HL-60/S4 treated with retinoic acid at 250 ng/mL for 4 days and 3 days (cell line): ENCODE measurements around the gene IL18R1.

ENCODE experiments used
- in situ Hi-C: fragments of 300-500 bp; cut with MboI; formaldehyde crosslinking; loops from 2 replicates; pipeline ENCODE4 v1.7.0; 2022; ENCODE audit warnings: low sequenced_read_pairs

Gene IL18R1

DNA sequence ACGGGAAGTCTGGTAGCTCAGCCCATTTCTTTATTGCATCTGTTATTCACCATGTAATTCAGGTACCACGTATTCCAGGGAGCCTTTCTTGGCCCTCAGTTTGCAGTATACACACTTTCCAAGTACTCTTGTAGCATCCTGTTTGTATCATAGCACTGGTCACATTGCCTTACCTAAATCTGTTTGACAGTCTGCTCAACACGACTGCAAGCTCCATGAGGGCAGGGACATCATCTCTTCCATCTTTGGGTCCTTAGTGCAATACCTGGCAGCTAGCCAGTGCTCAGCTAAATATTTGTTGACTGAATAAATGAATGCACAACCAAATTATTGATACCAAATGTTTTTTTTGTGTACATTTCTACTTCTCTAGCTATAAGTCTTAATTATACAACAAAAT, 11.2 kb upstream of the IL18R1 start:
- in situ Hi-C loops: no loop called here

DNA sequence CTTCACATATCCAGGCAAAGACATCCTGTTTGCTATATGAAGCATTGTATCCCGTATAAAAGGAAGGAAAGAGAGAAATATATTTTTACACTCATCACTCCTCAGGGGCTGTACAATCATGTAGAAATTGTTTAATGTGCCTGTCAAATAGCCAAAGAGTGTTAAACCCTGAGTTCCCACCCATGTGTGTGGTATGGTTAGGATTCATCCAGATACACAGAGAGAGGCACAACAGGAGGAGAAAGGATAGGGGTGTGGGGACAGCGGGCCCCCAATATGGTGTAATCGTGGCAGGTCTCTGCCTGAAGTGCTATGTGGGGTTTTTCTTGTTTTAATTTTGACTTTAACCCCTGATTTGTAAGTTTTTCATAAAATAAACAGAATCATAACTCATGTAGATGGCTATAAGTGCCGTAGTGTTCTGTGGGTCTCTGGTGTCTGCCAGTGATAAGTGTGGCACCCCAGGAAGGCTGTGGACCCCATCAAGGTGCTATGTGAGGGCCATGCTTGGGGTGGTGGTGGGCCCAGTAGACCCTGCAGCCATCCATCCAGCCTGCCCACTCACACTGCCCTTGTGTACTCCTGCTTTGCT, 10.2 kb upstream of the IL18R1 start:
- in situ Hi-C loops: no loop called here

GRCh38 chr2:102346381-102347130, 9.0 kb upstream of the IL18R1 start:
- in situ Hi-C loops: no loop called here

- in situ Hi-C loops: no loop called here
Observed at GRCh38 chr2:102350137-102350793, 5.3 kb upstream of the IL18R1 start.

DNA sequence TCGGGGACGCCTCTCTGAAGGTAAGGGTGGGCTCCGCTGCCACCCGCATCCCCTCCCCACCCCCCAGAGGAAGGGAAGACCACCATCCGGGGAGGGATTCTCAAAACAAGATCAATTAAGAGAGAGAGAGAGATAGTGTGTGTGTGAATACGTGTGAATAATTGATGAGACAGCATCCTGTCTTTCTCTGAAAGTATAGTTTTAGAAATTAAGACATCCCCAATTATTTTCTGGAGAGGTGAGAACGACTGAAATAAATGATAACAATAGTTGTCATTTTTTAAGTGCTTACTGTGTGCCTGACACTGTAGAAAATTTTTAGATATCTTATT, 751 bp downstream of the IL18R1 start:
- in situ Hi-C loops: no loop called here

GRCh38 chr2:102356741-102357140, 1.1 kb downstream of the IL18R1 start:
- in situ Hi-C loops: no loop called here

DNA sequence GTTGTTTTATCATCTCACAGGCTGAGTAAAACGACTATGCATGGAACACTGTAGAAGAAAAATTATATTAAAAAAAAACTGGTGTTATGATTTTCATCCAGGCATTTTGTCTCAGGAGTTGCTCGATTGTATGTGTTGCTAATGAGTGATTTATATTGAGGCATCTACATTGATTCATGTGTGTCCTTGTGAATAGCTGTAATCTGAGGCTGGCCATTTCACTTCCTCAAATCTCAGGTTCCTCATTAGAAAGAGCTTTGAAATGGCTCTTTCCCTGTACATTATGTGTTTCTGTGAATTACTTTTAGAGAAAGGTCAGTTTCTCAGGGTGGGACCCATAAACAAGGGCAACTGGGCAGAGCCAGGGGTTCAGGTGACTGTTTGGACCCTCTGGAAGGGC, 2.3 kb downstream of the IL18R1 start:
- in situ Hi-C loops: no loop called here

DNA sequence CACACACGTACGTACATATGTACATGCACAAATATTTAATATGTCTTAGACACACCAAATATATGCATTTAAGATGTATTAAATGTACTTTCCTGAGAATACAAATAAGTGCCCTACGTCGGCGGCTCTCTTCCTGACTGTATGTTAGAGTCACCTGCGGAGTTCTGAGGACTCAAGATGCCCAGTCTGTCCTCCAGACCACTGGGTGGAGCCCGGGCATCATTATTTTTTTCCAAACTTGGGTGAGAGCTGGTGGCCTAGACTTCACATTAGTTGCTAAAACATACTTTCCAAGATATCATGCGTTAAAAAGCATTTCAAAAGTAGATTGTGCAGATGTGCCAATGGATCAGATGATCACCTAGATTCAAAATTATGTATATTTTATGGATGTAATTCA, 2.9 kb downstream of the IL18R1 start:
- in situ Hi-C loops: no loop called here

DNA sequence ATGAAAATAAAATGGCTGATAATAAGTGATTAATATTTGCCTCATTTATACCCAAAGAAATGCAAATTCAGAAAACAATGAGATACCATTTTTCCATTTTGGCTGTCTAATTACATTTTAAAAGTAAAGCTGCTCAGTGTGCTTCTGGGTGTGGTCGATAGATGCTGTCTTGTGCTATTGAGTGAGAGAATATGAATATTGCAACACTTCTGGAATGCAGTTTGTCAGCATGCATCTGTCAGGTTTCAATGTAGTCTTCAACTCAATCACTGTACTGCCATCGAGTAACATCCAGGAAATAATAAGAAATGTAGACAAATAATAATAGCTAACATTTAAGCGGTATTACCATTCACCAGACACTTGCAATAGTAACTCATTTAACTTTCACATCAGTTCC, 3.9 kb downstream of the IL18R1 start:
- in situ Hi-C loops: no loop called here

DNA sequence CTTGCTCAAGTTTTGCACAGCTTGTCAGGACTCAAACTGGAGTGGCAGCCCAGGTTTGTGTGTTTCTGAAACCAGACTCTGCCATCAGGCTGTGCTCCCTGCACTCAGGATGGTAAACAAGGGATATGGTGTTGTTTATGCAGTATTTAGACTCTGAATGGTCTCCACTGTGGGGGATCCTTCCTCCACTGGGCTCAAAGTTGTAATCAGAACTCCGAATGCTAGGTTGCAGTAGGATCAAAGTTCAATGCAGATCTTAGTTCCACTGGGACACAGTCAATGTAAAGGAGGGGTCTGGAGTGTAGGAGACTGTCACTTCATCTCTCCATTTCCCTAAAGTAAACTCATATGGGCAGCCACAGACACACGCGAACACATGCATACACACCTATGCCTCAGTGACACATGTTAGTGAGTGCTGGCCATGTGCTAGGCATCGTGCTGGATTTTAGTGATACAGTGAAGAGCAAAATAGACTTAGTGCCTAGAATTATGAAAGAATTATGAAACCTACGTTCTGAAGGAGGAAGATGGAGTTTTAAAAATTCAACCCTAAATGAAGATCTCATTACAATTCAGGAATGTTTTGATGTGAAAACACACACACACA, 6.1 kb downstream of the IL18R1 start:
- in situ Hi-C loops: no loop called here

GRCh38 chr2:102365763-102366162, 10.2 kb downstream of the IL18R1 start:
- in situ Hi-C loops: no loop called here

DNA sequence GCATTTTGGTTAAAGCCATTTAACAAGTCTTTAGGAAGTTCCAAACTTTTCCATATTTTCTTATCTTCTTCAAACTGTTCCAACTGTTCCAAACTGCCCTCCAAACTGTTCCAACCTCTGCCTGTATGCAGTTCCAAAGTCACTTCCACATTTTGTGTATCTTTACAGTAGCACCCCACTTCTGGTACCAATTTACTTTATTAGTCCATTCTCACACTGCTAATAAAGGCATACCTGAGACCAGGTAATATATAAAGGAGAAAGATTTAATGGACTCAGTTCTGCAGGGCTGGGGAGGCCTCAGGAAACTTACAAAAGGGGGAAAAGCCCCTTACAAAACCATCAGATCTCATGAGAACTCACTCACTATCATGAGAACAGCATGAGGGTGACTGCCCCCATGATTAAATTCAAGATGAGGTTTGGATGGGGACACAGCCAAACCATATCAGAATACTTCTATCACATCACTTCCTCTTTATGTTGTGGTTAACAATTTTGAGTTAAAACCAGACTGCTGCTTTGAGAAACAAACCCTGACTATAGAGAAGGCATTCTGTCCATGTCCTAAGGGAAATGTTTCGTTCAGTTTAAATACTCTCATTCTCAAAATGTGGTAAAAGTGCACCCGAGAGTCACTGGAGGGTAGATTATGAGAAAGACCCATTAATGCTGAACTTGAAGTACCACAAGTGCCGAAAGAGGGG, 11.0 kb downstream of the IL18R1 start:
- in situ Hi-C loops: no loop called here

DNA sequence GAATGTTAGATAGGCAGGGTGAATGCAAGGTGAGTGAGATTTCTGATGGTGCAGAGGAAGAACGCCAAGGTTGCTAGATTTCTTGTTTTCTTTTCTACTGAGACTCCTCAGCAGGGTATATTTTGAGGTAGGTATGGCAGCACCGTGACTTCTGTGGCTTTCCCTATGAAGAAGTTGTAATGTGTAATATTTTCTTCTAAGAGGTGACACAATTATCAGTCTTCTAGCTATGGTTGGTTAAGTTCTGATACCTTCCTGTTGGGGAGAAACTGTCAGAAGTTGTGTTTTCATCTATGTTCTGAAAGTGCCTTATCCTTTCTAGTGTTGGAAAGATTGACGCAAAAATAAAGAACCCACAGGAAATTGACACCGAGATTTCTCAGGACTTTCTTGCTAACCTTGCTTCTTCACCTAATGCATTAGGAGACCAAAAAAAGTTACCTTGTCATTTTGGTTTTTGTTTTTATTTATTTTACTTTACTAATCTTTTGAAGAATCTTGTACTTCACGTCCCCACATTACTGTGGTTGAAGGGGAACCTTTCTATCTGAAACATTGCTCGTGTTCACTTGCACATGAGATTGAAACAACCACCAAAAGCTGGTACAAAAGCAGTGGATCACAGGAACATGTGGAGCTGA, 11.9 kb downstream of the IL18R1 start:
- in situ Hi-C loops: no loop called here

DNA sequence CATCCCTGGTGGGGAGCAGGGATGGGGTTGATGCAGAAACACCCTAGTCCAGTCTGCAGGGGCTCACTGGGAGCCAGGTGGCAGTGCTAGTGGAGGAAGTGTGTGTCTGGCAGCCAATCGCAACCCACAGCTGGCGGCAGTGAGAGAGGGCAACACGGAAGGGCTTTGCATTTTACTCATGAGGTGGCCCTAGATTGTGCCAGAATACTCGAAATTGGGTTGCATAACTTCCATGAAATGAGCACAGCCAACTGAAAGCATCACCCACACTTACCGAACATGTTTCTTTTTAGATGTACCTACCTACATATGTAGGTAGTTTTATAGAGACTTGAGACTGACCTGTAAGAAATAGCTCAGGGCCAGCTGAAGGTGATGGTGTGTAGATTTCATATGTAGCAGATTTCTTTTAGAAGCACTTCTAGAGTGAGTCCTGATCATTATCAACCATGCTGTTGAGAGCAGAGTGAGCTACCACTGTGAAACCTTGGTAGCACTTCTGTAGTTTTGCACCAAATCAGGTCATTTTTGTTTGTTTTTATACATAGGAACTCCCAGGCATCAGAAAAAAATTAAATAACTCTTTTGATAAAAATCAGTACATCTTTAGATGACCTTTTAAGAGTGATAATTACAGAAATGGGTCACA, 13.0 kb downstream of the IL18R1 start:
- in situ Hi-C loops: no loop called here

DNA sequence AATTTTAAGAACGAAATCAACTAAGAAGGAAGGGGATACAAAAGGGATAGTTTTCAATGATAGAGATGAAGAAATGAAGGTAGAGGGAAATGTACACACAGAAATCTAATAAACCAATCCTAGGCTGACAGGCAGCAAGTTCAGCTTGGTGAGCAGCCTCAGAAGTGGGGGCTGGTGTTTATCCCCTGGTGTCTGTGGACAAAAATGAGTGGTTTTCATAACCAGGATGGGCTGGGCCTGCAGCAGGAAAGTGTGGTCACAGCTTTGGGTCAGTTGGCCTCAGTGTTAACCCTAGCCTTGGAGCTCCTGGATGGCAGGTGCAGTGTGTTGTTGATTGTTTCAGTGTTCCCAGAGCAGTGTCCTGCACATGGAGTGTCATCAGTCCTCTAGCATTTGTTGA, 14.3 kb downstream of the IL18R1 start:
- in situ Hi-C loops: no loop called here

GRCh38 chr2:102376052-102376591, 20.5 kb downstream of the IL18R1 start:
- in situ Hi-C loops: no loop called here

- in situ Hi-C loops: no loop called here
Observed at GRCh38 chr2:102383722-102384121, 28.1 kb downstream of the IL18R1 start.

- in situ Hi-C loops: no loop called here
Observed at GRCh38 chr2:102385522-102385921, 29.9 kb downstream of the IL18R1 start.

DNA sequence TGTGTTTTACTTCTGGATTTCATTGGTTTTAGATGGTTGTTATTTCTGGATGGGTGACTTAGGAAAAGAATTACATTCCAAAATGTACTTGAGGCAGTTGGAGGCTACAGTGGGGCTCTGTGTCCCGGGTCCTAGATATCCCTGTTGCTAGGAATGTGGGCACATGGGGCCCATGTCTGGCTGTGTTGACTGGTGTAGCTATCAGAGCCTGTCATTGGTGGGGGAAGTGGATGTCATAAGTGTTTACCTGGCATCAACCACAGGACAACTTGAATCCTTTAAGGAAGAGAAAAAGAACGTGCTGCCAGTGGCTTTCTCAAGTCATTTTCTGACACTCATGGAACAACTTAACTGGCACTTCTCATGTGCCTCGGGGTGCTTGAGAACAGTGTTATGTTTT, 30.4 kb downstream of the IL18R1 start:
- in situ Hi-C loops: no loop called here

DNA sequence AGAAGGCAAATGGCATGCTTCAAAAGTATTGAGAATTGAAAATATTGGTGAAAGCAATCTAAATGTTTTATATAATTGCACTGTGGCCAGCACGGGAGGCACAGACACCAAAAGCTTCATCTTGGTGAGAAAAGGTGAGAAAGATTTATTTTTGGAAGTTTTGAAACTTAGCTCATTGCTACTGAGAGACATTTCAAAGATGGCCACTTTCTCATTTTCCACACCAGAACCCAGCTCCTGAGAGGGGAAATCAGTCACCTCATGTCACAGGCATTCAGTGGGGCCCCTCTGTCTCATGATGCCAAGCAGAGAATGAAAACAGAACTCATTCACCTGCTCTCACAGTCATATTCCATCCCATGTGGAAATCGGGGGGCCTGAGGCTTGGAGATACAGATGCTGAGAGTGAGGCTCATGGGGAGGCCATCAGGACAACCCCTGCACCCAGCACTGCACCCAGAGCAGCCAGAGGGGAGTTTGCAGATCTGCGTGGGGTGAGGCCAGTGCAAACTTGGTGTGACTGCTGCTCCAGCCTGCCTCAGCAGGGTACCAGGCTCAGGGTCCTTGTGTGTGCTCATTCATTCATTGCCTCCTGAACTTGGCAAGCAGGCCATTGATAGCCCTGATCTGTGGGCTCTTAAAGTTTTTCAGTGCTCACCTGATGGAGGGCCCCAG, 31.4 kb downstream of the IL18R1 start:
- in situ Hi-C loops: no loop called here
